ENCODE results near the gene WDR82. TPM values are rescaled to one million over a fixed set of nuclear protein-coding genes. Genes with fewer than 3 reads are reported as not detected.

WDR82 gene
- total RNA-seq, 4 donors from 2014 or later: 49.5 to 60.3 (median 56.3) TPM

GRCh38 chr3:52221141-52221562, 57.3 kb downstream of the WDR82 start:
- no peak for DNase-seq (ENCODE audit: low spot score in 2 of 2)
- TF ChIP-seq POLR2A (IDR thresholded peaks at IDR 0.05) (no peak), CTCF (IDR thresholded peaks at IDR 0.05) (no peak)
- intact Hi-C loops (cut with DNase I; ENCODE audit: low total_unique reads): no loop called here
- 88 to 91% methylated on average over 21 to 24 of the region's 27 CpGs for WGBS, 2 donors
- no peak overlapping the region for H3K4me3 ChIP-seq (ENCODE audit: low read depth, poor library complexity, severe bottlenecking)

- peak; percentile 80 to 98 for DNase-seq (ENCODE audit: low spot score in 2 of 2)
- no peak overlapping the region for H3K4me3 ChIP-seq (ENCODE audit: low read depth, poor library complexity, severe bottlenecking)
- TF ChIP-seq POLR2A (IDR thresholded peaks at IDR 0.05) (no peak), CTCF (IDR thresholded peaks at IDR 0.05) (peak in 1 of 3 donors; percentile 49)
- 23 to 24% methylated on average over 9 of the region's 9 CpGs for WGBS, 2 donors
- intact Hi-C loops (cut with DNase I; ENCODE audit: low total_unique reads): no loop called here
Observed at GRCh38 chr3:52220380-52221026, 57.9 kb downstream of the WDR82 start.

DNA sequence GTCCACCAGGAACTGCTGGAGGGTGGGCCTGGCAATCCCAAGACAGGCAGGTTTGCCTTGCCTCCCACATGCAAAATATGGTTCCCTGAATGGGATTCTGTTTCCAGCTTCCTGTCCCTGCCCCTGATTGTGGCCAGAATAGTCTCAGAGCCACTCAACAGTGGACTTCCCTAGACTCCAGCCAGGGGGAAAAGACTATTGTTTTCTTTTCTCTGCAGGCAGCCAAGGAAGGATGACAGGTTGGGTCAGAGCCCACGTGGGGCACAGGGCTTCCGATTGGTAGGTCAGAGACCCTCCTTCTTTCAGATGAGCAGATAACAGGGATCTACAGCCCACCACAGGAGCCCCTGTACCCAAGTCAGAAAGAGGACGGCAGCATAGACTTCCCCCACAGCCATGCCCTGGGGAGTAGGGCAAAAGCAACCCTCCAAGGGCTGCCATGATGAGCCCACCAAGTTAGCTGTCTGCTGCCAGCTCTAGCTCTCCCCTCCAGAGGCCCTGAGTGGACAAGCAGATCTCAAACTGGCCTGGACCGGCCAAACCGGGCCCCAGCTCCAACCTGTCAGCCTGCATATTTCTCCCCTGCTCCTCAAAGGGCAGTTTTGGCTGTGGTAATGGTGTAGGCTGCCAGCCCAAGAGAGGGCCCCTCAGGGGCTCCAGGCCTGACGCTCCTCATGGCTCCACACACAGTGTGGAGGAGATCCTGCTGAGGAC, 59.4 kb downstream of the WDR82 start:
- DNase-seq (ENCODE audit: low spot score in 2 of 2): no peak

DNA sequence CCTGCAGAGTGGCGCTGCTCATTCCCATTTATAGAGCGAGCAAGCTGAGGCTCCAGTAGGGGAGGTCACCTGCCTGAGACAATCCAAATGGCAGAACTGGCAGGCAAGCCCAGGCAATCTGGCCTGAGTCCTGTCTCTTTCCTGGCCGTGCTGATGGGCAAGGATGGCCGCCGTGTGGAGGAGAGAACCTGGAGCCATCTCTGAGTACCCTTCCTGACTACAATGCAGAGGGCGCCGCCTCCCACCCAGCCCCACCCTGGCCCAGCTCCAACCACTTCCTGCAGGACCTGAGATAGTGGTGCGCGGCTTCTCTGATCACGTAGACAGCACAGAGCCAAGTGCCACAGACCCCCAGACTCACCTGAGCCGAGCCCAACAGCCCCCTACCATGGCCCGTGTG, 60.0 kb downstream of the WDR82 start:
- TF ChIP-seq CTCF (IDR thresholded peaks at IDR 0.05) (no peak), POLR2A (IDR thresholded peaks at IDR 0.05) (no peak)
- DNase-seq (ENCODE audit: low spot score in 2 of 2): no peak
- intact Hi-C loops (cut with DNase I; ENCODE audit: low total_unique reads): no loop called here

More for the DNA sequence above, 59.4 kb downstream of the WDR82 start:
- WGBS, 2 donors: 69% methylated on average over 6 of the region's 6 CpGs
- intact Hi-C loops (cut with DNase I; ENCODE audit: low total_unique reads): no loop called here
- H3K4me3 ChIP-seq (ENCODE audit: low read depth, poor library complexity, severe bottlenecking): no peak overlapping the region
- TF ChIP-seq CTCF (IDR thresholded peaks at IDR 0.05): no peak
- no peak for TF ChIP-seq POLR2A (IDR thresholded peaks at IDR 0.05)

GRCh38 chr3:52218026-52218425, 60.4 kb downstream of the WDR82 start:
- H3K4me3 ChIP-seq (ENCODE audit: low read depth, poor library complexity, severe bottlenecking): no peak overlapping the region
- TF ChIP-seq POLR2A (IDR thresholded peaks at IDR 0.05) (no peak), CTCF (IDR thresholded peaks at IDR 0.05) (no peak)
- WGBS, 2 donors: 64 to 72% methylated on average over 3 of the region's 3 CpGs
- intact Hi-C loops (cut with DNase I; ENCODE audit: low total_unique reads): no loop called here
- no peak for DNase-seq (ENCODE audit: low spot score in 2 of 2)

More for the DNA sequence above, 60.0 kb downstream of the WDR82 start:
- 78 to 87% methylated on average over 10 to 12 of the region's 12 CpGs for WGBS, 2 donors
- H3K4me3 ChIP-seq (ENCODE audit: low read depth, poor library complexity, severe bottlenecking): no peak overlapping the region
